Dedifferentiated amniotic fluid mesenchymal stem cell (primary cell): ENCODE data around the gene DCLK2.
A peak's percentile ranks its signal among the peaks of the same experiment; 100 is the strongest.

Experiments
- DNase-seq: peaks from one replicate; pipeline ENCODE4 v3.0.0-alpha.2; 2016; ENCODE audit errors: extremely low spot score

The DCLK2 gene

GRCh38 chr4:150078041-150078578 is at the start of gene DCLK2:
DCLK2 (plus strand) TSS chr4:150078445; CDS start chr4:150079028, 583 bp downstream.
- DNase-seq, result peak; percentile 83

- no peak for DNase-seq
Measured at GRCh38 chr4:150032541-150032940, 45.7 kb upstream of the DCLK2 start.

- DNase-seq, result no peak
Measured at GRCh38 chr4:150033081-150033480, 45.2 kb upstream of the DCLK2 start.

GRCh38 chr4:150033901-150034300 is 44.3 kb upstream of the DCLK2 start:
- DNase-seq, result no peak

GRCh38 chr4:150037251-150037856 is 40.9 kb upstream of the DCLK2 start:
- DNase-seq, result no peak

GRCh38 chr4:150038335-150039076 is 39.7 kb upstream of the DCLK2 start:
- no peak for DNase-seq

- no peak for DNase-seq
Measured at GRCh38 chr4:150039274-150040127, 38.7 kb upstream of the DCLK2 start.

- DNase-seq, result no peak
Measured at GRCh38 chr4:150044517-150044916, 33.7 kb upstream of the DCLK2 start.

GRCh38 chr4:150045410-150045809 is 32.8 kb upstream of the DCLK2 start:
- no peak for DNase-seq

GRCh38 chr4:150046728-150047217 is 31.5 kb upstream of the DCLK2 start:
- no peak for DNase-seq

GRCh38 chr4:150047546-150047945 is 30.7 kb upstream of the DCLK2 start:
- DNase-seq, result no peak

GRCh38 chr4:150049682-150050081 is 28.6 kb upstream of the DCLK2 start:
- no peak for DNase-seq

GRCh38 chr4:150050566-150050965 is 27.7 kb upstream of the DCLK2 start:
- no peak for DNase-seq

GRCh38 chr4:150051111-150051510 is 27.1 kb upstream of the DCLK2 start:
- no peak for DNase-seq

GRCh38 chr4:150055467-150055866 is 22.8 kb upstream of the DCLK2 start:
- DNase-seq, result no peak

GRCh38 chr4:150056569-150056968 is 21.7 kb upstream of the DCLK2 start:
- no peak for DNase-seq

- no peak for DNase-seq
Measured at GRCh38 chr4:150061086-150061776, 17.0 kb upstream of the DCLK2 start.

GRCh38 chr4:150063128-150063527 is 15.1 kb upstream of the DCLK2 start:
- no peak for DNase-seq

GRCh38 chr4:150065740-150066139 is 12.5 kb upstream of the DCLK2 start:
- no peak for DNase-seq

- DNase-seq, result no peak
Measured at GRCh38 chr4:150067859-150068258, 10.4 kb upstream of the DCLK2 start.

- no peak for DNase-seq
Measured at GRCh38 chr4:150068300-150068960, 9.8 kb upstream of the DCLK2 start.
